D341Med (cell line): ENCODE data around the gene NLGN1.

Experiments used
- DNase-seq: peaks from one replicate; pipeline ENCODE4 v3.0.0; 2012; ENCODE audit warnings: low spot score

The NLGN1 gene

DNA sequence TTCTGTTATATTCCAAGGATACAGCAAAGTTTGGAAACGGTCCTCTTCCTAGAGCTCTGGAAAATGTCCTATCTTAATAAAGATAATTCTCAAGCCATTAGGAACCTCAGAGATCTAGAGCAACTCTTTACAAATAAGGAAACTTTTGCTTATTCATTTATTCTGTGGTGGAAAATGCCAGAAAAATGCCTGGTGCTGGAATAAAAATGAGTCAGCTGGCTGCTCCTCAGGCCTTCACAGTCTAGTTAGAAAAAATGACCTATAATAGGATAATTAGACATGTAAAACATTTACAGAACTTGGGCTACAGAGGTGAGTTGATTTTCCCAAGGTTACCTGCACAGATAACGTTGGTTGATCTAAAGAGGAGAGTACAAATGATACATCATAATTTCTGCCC, 372.5 kb downstream of the NLGN1 start:
- no peak for DNase-seq

- DNase-seq: no peak
These were observed 373.4 kb downstream of the NLGN1 start for GRCh38 chr3:173770796-173771573.

GRCh38 chr3:173773800-173774199, 376.3 kb downstream of the NLGN1 start:
- DNase-seq: no peak

GRCh38 chr3:173774294-173774693, 376.8 kb downstream of the NLGN1 start:
- no peak for DNase-seq

GRCh38 chr3:173778251-173778650, 380.7 kb downstream of the NLGN1 start:
- DNase-seq: no peak

DNA sequence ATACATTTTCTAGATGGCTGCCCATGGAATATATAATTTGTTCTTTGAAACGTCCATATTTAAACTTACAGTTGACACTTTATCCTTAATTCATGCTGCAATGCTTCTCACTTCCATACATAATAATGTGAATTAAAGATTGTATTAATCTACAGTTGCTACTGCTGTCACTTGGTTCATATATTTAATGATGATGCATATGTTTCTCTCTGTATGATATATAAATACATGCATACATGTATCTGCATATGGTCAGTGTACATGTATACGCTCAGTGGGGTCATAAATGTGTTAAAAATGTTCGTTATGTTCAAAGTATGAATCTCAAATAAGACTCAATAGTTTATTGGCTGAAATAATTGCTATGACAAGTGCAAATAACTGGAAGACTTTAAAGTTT, 382.5 kb downstream of the NLGN1 start:
- no peak for DNase-seq

GRCh38 chr3:173785004-173785403, 387.5 kb downstream of the NLGN1 start:
- DNase-seq: peak; percentile 14

DNA sequence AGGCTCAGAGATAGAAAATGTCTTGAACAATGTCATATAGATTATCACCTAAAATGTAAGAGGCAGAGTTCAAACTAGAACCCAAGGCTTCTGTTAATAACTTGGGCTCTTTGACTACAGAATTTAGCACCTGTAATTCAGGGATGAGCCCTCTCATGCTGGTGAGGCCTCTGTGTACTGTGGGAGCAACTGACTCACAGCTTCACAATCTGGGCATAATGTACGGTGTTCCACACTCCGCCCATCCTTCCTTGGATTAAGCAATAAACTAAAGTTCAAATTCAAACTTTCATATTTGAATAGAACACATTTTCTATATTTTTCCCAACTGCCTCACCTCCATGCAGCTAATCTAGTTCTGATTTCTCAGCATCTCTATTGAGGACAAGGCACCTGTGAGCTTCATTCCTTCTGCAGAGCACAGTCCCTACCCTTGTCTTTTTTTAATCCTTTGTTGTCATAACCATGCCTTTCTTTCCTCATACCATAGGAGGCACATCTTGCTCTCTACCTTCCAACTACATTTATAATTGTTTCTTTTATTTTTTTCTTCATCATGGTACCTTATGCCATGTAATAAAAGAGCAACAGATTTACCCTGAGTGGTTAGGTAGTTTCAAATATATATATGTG, 392.1 kb downstream of the NLGN1 start:
- DNase-seq: no peak

DNA sequence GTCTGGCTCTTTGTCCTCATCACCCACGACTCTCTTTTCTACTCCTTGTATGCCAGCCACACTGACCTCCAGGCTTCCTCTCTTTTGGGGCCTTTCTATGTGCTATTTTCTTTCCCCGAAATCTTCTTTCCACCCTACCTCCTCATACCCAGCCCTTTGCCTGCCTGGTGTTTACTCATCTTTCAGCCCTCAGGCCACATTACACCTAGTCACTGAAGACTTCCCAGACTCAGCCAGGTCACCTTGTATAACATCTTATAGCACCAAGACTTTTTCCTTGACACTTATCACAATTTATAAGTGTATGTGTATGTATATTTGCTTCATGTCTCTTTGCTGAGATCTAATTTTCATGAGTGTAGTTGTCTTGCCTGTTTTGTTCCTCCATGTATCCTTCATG, 396.4 kb downstream of the NLGN1 start:
- DNase-seq: no peak

DNA sequence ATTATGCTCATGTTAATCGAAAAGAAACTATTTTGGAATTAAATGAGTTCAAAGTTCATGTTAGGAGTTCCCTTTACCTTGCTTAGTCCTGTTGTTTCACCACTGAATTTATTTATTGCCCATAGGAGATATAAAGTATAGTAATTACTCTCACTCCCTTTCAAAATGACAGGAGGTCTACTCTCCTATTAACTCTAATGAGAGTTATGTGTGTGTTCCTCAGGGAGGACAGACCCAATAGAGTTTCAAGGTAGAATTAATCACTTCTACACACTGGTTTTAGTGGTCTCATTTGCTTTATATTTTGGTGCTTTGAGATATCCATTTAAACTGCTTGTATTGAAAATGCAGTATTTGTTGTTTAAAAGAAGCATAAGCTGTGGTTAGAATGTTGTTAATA, 398.9 kb downstream of the NLGN1 start:
- no peak for DNase-seq

DNA sequence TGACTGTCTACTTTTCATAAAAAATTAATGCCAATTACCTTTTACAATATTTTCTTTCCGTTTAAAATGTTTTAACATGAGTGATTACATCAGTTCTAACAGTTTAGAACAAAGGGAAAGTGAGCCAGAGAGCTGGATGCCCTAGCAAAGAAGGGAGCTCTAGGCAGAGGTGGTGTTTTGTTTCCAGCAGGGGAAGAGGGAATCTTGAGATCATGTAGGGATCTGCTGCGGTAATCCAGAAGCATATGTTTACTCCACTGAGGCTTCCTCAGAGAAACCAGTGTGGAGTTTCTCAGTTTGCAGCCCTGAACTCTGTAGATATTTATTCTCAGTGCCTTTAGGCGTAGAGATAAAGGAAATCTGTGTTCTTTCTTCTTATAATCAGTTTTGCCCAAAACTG, 399.3 kb downstream of the NLGN1 start:
- no peak for DNase-seq

- no peak for DNase-seq
These were observed 401.7 kb downstream of the NLGN1 start for GRCh38 chr3:173799060-173799816.

DNA sequence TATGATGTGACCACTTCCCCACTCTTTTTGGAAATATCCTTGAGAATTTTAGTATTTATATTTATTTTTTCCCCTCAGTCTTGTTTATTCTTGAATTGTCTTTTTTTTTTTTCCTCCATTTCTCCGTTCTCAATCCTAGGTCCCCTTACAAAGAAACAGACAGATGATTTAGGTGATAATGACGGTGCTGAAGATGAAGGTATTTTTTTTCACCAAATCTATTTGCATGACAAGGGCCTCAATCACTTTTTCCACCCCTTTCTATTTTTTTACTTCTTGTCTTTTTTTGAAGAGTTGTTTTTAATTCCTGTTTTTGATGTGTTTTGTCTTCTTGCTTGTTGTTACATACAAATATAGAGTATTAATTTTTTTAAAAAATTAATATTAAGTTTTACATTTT, 402.6 kb downstream of the NLGN1 start:
- DNase-seq: no peak

DNA sequence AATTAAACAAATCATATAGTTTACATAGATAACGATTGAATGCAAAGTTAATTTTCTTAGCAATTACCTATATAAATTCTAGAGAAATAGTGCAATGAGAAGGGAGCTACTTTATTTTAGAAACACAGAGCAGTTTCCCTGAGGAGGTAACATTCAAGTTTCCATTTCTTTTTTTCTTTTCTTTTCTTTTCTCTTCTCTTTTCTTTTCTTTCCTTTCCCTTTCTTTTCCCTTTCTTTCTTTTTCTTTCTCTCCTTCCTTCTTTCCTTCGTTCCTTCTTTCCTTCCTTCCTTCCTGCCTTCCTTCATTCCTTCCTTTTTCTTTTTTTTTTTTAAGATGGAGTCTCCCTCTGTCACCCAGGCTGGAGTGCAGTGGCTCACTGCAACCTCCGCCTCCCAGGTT, 417.3 kb downstream of the NLGN1 start:
- no peak for DNase-seq

DNA sequence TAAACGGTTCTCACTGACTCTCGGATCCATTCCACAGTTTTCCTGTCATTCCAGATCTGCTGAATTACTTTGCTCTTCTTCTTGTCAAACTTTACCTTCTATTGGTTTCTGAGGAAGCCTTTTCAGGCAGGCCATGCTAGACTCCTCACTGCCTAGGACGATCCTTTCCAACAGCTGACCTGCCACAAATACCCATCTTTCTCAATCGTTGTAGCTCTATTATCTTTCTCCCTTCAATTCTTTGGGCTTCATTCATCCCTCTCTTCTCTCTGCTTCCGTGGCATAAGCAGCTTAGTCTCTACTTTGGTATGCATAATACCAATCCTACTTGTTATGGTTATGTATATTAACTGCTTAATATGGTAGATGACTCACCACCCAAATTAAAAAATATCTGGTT, 421.8 kb downstream of the NLGN1 start:
- no peak for DNase-seq

DNA sequence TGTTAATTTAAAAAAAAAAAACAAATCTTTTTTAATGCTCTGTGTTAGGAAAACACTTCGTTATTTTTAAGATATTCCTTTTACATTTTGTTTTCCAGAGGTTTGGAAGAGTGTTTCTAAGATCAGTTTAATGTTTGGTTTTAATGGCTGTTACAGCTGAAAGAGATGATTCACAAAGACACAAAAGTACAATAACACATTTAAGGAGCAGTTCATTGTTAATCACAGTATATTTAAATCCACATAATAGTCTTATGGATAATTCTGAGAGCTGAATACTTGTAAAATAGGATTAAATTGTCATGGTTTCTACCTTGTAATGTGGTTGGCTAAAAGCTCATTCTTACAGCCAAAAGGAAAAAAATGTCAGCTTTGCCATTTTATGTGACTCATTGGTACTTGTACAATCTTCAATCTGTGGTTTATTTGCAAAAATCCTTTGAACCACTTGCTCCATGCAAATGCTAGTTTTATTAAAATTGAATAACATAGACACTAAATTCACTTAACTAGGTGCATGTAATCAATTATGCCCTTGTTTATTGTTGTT, 426.4 kb downstream of the NLGN1 start:
- DNase-seq: no peak

DNA sequence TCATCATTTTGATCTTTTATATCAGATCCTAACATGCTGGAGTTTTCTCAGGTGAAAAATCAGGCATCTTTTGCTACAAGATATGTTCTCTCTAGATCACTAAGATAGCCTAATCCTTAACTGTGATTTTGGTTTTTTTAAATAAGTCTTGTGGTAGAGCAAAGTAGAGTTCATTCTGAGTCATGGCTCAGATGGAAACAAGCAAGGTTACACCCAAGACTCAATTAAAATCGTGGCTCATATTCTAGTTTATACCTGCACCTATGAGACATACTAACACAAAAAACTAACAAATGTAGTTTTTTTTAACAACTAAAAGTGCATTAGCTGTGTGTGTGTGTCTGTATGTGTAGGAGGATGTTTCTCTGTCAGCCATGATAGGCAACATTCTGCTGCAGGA, 428.2 kb downstream of the NLGN1 start:
- no peak for DNase-seq

- DNase-seq: no peak
These were observed 428.9 kb downstream of the NLGN1 start for GRCh38 chr3:173826416-173826815.

DNA sequence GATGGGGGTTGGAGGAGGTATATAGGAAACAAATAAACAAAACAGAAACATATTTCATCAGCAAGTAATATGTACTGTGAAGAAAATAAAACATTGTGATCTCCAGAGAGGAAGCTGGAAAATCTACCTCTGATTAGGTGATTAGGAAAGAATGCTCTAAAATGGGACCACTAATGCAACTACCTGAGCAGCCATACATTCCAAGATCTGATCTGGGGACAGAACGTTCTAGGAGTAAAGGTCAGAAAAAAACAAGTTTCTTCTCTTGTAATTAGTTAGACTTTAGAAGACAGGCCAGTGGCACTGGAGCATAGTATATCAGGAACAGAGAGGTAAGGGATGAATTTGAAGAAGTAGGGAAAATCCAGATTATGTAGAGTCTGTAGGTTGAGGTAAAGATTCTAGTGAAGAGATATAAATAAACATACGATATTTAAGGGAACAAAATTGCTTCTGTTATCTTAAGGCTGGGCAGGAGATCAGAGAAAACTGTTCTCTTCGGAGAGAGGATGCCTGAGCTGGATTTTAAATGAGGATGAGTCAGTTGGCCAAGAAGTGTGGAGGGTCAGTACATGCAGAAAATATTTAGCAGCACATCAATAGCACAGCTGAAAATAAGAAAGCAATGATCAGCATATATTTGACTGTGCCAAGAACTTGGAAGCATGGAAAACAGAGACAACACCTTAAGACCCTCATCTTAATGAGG, 429.5 kb downstream of the NLGN1 start:
- no peak for DNase-seq

- DNase-seq: no peak
These were observed 441.1 kb downstream of the NLGN1 start for GRCh38 chr3:173838644-173839043.

DNA sequence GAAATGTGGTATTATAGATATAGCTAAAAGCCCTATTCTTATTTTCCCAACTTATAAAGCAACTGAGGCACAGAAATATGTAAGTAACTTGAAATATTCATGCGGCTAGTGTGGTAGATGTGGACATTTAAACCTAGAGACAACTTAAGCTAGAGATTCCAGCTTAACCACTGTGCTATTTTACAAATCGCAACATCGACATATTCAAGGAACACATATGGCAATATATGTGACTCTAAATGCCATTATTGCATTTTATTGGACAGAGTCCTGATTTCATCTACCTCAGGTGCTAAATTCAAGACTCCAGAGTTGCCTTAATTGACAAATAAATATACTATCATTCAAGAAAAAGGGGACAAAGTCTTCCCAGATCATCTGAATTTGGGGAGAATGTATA, 442.3 kb downstream of the NLGN1 start:
- no peak for DNase-seq

DNA sequence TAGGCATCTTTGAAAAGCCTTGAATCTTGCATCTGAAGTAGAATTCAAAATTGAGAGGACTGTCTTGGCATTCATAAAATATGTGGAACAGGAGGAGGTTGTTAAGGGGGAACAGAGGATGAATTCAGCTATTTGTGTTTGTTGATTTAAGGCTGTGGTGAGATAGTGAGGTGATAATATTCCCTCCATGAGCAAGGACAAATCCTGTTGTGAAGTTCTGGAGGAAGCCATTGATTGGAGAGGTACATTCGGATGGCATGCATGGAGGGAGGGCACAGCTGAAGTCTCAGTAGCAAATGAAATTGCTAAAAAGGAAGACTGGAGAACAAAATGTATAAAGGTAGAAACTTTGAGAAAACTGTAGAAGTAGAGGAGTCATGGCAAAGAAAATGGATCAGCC, 443.8 kb downstream of the NLGN1 start:
- no peak for DNase-seq
